Measurements from ENCODE around the gene ACTMAP.
"Not testable (repeated sequence)": the region's sequence is repeated elsewhere in the genome, so short reads cannot be mapped to it uniquely, and the experiment has no call there.

ACTMAP gene

DNA sequence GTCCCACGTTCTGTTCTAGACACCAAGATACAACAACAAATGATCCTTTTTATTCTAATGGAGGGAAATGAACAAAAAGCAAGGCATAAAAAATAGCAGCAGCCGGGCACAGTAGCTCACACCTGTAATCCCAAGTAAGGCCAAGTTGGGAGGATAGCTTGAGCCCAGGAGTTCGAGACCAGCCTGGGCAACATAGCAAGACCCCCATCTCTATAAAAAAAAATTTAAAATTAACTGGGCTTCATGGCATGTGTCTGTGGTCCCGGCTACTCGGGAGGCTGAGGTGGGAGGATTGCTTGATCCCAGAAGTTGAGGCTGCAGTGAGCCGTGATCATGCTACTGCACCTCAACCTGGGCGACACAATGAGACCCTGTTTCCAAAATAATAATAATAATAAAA is 26.1 kb upstream of the ACTMAP start:
- no peak for DNase-seq (ENCODE audit: low read depth)

DNA sequence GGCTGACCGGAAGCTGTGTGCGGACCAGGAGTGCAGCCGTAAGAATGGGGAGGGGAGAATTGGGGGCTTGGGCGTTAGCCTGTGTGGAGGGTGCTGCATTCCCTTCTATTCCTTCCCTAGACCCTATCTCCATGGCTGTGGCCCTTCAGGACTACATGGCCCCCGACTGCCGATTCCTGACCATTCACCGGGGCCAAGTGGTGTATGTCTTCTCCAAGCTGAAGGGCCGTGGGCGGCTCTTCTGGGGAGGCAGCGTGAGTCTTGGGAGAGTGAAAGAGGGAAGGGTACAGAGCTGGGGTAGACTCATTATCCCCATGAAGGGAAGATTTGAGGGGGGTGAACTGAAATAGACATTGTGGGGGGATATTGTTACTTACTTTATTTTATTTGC is 25.4 kb upstream of the ACTMAP start:
- DNase-seq (ENCODE audit: low read depth), result no peak

DNA sequence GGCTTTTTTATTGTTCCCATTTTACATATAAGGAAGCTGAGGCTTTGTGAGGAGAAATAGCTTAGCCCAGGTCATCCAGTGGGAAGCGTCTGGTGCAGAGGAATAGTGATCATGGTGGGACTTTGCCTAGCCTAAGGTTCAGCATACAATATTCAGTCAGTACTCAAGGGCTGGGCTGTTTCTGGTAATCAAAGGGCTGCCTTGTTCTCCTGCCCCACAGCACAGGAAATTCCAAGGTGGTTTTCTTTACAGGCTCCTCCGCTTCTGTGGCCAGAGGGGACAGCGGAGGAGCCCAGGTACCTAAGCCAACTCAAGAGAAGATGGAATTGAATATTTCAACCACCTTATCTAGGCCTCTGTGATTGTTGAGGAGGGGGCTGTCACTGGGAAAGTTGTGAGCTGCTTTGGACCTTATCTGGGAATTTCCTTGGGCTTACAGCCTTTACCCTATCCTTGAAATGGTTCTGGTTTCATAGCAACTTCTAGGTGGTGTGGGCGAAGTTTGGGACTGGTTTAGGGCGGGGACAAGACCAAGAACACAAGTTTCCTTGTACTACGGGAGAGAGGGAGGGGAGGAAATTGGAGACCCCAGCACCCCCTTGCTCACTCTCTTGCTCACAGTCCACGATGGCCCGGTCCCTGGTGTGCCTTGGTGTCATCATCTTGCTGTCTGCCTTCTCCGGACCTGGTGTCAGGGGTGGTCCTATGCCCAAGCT is 24.8 kb upstream of the ACTMAP start, which contains the start of gene MIA:
MIA (plus strand) TSS at position 606 of the 716 bp plus-strand sequence; CDS start at position 628, 22 bp downstream.
- no peak for DNase-seq (ENCODE audit: low read depth)

DNA sequence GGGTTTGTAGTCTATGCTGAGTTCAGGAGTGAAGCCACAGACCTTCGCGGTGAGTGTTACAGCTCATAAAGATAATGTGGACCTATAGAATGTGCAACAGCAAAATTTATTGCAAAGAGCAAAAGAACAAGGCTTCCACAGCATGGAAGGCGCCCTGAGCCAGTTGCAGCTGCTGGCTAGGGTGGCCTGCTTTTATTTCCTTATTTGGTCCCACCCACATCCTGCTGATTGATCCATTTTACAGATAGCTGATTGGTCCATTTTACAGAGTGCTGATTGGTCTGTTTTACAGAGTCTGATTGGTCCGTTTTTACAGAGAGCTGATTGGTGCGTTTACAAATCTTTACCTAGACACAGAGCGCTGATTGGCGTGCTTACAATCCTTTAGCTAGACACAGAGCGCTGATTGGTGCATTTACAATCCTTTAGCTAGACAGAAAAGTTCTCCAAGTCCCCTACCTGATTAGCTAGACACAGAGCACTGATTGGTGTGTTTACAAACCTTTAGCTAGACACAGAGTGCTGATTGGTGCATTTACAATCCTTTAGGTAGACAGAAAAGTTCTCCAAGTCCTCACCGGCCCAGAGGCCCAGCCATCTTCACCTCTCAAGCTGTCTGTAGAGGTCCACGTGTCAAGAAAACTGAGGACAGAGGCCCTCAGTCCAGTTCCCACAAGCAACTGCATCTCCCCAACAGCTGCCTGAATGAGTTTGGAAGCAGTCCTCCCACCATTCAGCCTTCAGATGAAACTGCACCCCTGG is 21.0 kb upstream of the ACTMAP start:
- not testable (repeated sequence) for DNase-seq (ENCODE audit: low read depth)

DNA sequence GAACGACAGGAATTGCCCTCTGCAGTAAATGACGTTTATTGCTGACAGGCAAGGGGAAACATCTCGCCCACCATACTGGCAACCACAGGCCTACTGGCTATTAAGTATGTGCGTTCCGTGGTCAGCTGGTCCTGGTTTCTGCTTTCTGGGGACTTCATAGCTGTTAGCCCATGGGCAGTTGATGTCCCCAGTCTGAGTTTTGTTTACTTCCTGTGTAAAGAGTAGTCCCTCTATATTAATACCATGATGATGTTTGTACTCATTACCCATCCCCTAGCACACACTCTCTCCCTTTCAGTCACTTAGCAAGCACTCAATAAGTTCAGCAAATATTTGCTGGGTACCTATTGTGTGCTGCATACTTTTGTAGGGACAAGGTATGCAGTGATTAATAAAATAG is 18.6 kb upstream of the ACTMAP start:
- DNase-seq (ENCODE audit: low read depth), result no peak

DNA sequence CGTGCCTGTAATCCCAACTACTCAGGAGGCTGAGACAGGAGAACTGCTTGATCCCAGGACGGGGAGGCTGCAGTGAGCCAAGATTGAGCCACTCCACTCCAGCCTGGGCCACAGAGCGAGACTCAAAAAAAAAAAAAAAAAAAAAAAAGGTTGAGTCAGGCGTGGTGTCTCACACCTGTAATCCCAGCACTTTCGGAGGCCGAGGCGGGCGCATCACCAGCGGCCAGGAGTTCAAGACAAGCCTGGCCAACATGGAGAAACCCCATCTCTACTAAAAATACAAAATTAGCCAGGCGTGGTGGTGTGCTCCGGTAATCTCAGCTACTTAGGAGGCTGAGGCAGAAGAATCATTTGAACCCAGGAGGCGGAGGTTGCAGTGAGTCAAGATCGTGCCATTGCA is 16.1 kb upstream of the ACTMAP start:
- not testable (repeated sequence) for DNase-seq (ENCODE audit: low read depth)

DNA sequence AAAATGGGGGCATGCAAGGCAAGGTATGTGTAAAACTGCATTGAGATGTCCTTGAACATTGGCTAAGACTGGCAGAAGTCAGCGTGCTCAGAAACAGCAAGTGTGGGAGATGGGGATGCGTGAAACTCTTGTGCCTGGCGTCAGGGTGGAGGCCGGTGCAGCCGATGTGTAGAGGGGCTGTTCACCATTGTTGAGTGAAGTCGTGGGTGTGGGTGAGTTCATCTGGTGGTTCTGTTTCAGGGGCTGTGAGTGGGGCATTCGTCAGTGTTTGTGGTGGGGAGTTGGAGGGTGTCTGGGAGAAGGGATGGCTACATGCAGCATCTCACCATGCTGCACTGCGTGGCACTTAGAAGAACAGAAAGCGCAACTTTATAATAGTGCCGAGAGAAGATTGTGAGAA is 13.7 kb upstream of the ACTMAP start:
- DNase-seq (ENCODE audit: low read depth), result no peak

DNA sequence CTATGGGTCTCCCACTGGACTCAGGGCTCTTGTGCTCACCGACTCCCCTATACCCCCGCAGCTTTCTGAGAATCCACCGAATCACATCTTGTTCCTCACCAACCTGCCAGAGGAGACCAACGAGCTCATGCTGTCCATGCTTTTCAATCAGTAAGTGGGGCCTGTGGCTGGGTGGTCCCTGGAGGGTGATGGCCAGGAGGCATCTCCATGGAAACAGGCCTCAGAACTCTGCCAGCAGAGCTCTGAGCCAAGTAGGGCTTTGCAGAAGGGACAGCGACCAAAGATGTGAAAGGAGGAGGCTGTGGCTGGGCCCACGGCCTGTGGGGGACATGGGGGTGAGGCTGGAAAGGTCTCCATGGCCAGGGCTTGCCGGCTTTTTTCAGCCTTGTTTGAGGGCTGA is 13.2 kb upstream of the ACTMAP start:
- DNase-seq (ENCODE audit: low read depth), result no peak

DNA sequence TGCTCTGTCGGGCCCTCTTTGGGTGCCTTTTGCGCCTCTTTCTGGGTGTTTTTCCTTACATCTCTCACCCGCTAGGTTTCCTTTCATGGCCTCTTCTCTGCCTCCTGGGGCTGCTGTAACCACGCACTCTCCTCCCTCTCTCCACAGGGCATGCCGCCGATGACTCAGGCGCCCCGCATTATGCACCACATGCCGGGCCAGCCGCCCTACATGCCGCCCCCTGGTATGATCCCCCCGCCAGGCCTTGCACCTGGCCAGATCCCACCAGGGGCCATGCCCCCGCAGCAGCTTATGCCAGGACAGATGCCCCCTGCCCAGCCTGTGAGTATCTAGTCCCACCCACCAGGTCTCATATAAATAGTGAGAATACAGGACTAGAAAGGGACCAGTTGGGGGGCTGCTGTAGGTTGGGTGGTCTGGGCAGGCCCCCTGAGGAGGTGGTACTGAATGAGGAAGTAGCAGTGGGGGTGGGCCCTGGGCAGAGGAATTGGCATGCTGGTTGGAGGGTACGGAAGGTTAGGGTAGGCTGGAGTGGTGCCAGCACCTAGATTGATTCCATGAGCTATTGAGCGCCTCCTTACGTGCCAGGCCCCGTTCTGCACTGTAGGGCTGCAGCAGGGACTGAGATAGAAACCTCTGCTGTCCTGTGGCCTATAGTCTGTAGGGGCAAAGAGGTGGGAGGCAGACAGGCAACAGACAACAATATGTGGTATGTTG is 12.6 kb upstream of the ACTMAP start:
- no peak for DNase-seq (ENCODE audit: low read depth)

DNA sequence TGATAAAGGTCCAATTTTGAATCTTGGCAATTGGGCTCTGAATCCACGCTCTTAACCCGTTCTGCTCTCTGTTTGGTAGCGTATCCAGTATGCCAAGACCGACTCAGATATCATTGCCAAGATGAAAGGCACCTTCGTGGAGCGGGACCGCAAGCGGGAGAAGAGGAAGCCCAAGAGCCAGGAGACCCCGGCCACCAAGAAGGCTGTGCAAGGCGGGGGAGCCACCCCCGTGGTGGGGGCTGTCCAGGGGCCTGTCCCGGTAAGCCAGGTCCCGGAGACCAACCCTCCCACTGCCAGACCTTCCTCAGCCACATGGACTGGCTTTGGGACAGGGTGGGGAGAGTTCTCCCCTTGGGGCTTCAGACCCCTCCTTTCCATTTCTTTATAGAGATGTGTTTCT is 9.1 kb upstream of the ACTMAP start:
- no peak for DNase-seq (ENCODE audit: low read depth)

DNA sequence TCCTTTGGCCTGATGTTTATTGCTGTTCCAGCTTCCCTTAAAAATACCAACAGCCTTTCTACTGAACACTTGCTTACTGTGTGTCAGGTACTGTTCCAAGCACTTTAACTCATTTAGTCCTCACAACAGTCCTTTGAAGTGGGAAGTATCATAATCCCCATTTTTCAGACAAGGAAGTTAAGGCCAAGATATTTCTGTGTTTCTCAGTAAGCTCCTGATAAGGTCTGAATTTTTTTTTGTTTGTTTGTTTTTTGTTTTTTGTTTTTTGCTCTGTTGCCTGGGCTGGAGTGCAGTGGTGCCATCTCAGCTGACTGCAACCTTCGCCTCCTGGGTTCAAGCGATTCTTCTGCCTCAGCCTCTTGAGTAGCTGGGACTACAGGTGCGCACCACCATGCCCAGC is 8.2 kb upstream of the ACTMAP start:
- DNase-seq (ENCODE audit: low read depth), result no peak

DNA sequence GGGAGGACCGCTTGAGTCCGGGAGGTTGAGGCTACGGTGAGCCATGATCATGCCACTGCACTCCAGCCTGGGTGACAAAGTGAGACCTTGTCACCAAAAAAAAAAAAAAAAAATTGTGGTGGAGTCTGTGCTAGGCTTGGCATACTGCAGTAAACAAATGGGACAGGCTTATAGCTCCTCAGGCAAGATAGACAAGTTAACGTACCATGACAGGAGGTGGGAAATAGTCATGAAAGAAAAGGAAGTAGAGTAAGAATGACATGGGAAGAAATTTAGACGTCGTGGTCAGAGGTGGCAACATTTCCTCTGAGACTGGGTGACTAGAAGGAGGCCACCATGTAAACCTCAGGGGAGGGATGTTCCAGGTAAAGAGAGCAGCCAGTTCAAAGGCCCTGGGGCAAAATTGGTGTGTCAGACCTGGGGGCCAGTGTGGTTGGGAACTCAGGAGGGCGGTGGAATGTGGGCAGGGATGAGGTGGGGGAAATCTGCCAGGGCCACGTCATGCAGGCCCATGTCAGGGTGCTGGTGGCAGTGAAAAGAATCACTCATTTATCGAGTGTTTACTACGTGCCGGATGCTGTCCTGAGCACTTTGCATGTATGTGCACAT is 6.3 kb upstream of the ACTMAP start:
- DNase-seq (ENCODE audit: low read depth), result no peak

DNA sequence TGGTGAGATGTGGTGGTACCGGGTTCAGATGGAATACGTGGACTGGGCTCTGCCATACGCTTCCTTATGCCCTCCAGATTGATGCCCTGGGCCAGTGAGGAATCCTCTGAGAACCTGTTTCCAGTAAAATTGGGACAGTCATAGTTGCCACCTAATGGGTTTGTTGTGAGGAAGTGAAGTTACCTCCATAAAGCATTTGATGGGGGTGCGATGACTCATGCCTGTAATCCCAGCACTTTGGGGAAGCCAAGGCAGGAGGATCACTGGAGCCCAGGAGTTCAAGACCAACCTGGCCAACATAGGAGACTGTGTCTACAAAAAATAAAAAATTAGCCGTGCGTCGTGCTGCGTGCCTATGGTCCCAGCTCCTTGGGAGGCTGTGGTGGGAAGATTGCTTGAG is 5.5 kb upstream of the ACTMAP start:
- no peak for DNase-seq (ENCODE audit: low read depth)

DNA sequence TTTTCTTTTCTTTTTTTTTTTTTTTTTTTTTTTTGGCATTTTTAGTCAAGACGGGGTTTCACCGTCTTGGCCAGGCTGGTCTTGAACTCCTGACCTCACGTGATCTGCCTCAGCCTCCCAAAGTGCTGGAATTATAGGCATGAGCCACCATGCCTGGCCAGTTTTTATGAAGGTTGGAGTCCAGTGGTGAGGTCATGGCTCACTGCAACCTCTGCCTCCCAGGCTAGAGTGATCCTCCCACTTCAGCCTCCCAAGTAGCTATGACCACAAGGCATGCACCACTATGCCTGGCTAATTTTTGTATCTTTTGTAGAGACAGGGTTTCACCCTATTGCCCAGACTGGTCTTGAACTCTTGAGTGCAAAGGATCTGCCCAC is 5.0 kb upstream of the ACTMAP start:
- no peak for DNase-seq (ENCODE audit: low read depth)

DNA sequence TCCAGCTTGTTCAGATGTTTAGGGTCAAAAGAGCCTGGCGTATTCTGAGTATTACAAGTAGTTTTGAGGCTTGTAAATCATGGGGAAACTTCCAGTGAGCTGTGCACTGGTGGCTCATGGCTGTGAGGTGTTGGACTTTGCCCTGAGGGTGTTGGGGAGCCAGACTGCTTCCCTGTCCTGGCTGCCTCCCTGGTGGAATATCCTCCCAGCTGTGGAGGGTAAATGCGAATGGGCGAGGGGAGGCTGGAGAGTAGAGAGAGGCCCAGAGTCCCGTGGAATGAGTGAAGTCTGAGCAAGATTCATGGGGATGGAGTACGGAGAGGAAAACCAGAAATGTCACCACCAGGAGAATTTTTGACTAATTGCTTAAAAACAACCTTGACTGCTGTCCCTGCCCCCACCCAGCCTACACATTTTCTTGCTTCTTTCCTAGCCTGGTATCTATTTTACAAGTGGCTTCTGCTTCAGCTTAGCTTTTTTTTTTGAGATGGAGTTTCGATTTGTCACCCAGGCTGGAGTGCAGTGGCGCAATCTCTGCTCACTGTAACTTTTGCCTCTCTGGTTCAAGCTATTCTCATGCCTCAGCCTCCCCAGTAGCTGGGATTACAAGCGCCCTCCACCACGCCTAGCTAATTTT is 4.5 kb upstream of the ACTMAP start:
- no peak for DNase-seq (ENCODE audit: low read depth)

DNA sequence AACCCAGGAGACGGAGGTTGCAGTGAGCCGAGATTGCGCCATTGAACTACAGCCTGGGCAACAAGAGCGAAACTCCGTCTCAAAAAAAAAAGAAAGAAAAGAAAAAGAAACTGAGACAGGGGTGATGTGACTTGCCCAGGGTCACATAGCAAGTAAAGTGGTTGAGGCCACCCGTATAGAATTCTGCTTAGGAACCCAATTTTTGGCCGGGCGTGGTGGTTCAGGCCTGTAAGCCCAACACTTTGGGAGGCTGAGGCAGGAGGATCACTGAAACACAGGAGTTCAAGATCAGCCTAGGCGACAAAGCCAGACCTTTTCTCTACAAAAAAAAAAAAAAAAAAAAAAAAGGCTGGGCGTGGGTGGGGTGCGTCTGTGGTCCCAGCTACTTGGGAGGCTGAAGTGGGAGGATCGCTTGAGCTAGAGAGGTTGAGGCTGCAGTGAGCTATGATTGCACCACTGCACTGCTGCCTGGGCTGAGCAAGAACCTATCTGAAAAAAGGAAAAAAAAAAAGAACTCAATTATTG is 2.0 kb upstream of the ACTMAP start:
- no peak for DNase-seq (ENCODE audit: low read depth)

DNA sequence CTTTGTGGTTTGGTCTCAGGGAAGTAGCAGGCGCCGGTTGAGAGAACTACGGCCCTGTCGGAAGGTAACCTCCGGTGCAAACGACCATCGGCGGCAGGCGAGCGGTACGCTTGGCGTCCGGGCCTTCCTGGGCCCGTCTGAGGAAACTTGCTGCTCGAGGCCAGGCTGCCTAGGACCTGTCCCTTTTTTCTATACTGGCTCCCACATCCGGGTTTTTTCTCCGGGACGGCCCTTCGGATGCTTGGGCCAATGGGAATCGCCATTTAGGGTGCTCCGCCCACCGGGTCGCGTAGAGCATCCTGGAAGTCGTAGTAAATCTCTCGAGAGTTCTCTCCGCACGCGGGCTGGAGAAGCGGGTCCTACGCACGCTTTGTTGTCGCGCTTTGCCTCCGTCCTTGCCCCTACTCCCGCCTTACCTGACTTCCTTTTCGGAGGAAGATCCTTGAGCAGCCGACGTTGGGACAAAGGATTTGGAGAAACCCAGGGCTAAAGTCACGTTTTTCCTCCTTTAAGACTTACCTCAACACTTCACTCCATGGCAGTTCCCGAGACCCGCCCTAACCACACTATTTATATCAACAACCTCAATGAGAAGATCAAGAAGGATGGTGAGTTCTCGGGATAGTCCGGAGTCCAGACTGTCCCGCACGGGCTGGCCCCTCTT is 729 bp upstream of the ACTMAP start, which contains the start of gene SNRPA:
SNRPA (plus strand) TSS at position 330 of the 664 bp plus-strand sequence; CDS start at position 536, 206 bp downstream.
- DNase-seq (ENCODE audit: low read depth), result peak; percentile 93

DNA sequence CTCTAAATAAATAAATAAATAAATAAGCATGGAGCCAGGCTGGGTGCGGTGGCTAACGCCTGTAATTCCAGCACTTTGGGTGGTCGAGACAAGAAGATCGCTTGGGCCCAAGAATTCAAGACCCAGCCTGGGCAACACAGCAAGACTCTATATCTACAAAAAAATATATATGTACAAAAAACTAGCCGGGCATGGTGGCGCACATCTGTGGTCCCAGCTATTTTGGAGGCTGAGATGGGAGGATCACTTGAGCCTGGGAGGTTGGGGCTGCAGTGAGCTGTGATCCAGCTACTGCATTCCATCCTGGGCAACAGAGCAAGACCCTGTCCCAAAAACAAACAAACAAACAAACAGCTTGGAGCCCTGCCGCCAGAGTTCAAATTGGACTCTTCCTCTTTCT is 2.7 kb downstream of the ACTMAP start:
- no peak for DNase-seq (ENCODE audit: low read depth)

DNA sequence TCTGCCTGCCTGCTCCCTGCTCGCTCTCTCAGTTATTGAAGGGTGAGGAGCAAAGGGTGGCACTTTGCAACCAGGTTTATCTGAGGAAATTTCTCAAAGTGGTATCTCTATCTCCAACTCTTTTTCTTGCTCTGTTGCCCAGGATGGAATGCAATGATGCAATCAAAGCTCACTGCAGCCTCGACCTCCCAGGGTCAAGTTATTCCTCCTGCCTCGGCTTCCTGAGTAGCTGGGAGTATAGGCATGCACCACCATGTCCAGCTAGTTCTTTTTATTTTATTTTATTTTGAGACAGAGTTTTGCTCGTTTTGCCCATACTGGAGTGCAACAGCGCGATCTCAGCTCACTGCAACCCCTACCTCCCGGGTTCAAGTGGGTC is 4.9 kb downstream of the ACTMAP start:
- no peak for DNase-seq (ENCODE audit: low read depth)

DNA sequence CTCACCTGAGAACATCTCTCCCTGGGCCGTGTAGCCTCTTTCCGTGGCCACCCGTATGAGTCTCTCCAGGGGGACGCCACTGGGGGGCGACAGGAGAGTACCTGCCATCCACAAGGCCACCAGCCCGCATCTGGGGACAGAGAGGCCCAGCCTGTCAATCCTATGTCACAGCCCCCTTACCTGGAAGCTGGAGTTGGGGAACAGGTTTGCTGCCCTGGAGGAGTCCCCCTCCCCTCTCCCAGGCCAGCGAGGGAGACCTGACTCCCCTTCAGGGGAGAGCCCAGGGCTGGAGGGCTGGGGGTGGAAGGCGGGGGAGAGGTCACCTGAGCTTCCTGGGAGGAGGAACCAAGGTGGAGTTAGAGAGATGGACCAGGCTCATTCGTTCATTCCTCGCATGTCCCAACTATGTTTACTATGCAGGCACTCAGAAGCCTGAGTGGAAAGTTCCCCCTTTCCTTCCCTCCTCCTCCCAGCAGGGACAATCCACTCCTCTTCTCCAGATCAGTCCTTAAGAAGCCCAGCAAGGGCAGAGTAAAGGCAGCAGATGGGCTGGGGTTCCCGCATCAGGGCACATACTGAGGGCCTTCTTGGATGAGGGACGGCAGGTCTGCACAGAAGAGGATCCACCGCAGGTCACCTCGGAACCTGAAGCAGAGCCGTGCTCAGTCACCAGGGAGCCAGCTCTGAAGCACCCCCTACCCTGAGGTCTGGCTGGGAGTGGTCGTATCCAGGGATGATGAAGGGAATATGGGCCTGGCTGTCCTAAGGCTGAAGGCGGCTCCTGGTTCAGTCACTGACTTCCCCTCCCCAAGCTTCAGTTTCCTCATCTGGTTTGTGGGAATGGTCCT is 5.5 kb downstream of the ACTMAP start:
- no peak for DNase-seq (ENCODE audit: low read depth)

Measured in T follicular helper cell (primary cell).